HG02623 (cell line): ENCODE data around the gene TMEM190.

Source experiments
- ATAC-seq: cut with Tn5 transposase; IDR thresholded peaks from one replicate; pipeline ENCODE4 v1.9.1; 2021; ENCODE audit warnings: moderate library complexity; ENCODE audit not compliant: unreplicated experiment

TMEM190 gene

GRCh38 chr19:55369653-55370304 is 6.8 kb upstream of the TMEM190 start:
- no peak for ATAC-seq

GRCh38 chr19:55370305-55370988 is 6.2 kb upstream of the TMEM190 start, which contains the start of gene IL11:
Gene IL11 (minus strand): TSS chr19:55370463. CDS start chr19:55370310, 153 bp downstream.
- no peak for ATAC-seq

- ATAC-seq = no peak
Observed at GRCh38 chr19:55372316-55373081, 4.1 kb upstream of the TMEM190 start.

- ATAC-seq = no peak
Observed at GRCh38 chr19:55373306-55373992, 3.2 kb upstream of the TMEM190 start.

GRCh38 chr19:55373993-55374757 is 2.5 kb upstream of the TMEM190 start:
- no peak for ATAC-seq

- ATAC-seq = no peak
Observed at GRCh38 chr19:55377356-55378131, 918 bp downstream of the TMEM190 start.

- no peak for ATAC-seq
Observed at GRCh38 chr19:55379174-55379573, 2.5 kb downstream of the TMEM190 start.

- no peak for ATAC-seq
Observed at GRCh38 chr19:55382013-55382412, 5.4 kb downstream of the TMEM190 start.

- ATAC-seq = no peak
Observed at GRCh38 chr19:55382522-55383054, 6.0 kb downstream of the TMEM190 start.

GRCh38 chr19:55383279-55384130 is 6.9 kb downstream of the TMEM190 start:
- no peak for ATAC-seq

- ATAC-seq = no peak
Observed at GRCh38 chr19:55384131-55384919, 7.7 kb downstream of the TMEM190 start, which contains the start of gene TMEM238. Gene TMEM238 (minus strand): TSS chr19:55384292. CDS start chr19:55384259, 33 bp downstream.

GRCh38 chr19:55384920-55385723 is 8.5 kb downstream of the TMEM190 start:
- peak; percentile 37 for ATAC-seq

- peak; percentile 57 for ATAC-seq
Observed at GRCh38 chr19:55385724-55386492, 9.3 kb downstream of the TMEM190 start, which contains the start of gene RPL28. Gene RPL28 (plus strand): TSS chr19:55385932. CDS start chr19:55386358, 426 bp downstream.

- no peak for ATAC-seq
Observed at GRCh38 chr19:55386493-55386971, 9.9 kb downstream of the TMEM190 start.

- no peak for ATAC-seq
Observed at GRCh38 chr19:55387736-55388497, 11.3 kb downstream of the TMEM190 start.
